ENCODE results near the gene ALKBH6.
"Not testable (repeated sequence)": the region's sequence is repeated elsewhere in the genome, so short reads cannot be mapped to it uniquely, and the experiment has no call there.

Gene ALKBH6

GRCh38 chr19:35992907-35993765 lies 20.9 kb downstream of the ALKBH6 start:
- DNase-seq, result no peak

GRCh38 chr19:35991731-35992450 lies 22.1 kb downstream of the ALKBH6 start:
- DNase-seq, result no peak

- no peak for DNase-seq
Measured at GRCh38 chr19:35990771-35991730, 23.0 kb downstream of the ALKBH6 start.

- DNase-seq, result no peak
Measured at GRCh38 chr19:35990156-35990555, 23.9 kb downstream of the ALKBH6 start.

- no peak for DNase-seq
Measured at GRCh38 chr19:35988824-35989223, 25.2 kb downstream of the ALKBH6 start.

- no peak for DNase-seq
Measured at GRCh38 chr19:35987571-35987896, 26.5 kb downstream of the ALKBH6 start.

GRCh38 chr19:35986664-35987570 lies 27.1 kb downstream of the ALKBH6 start:
- DNase-seq, result peak; percentile 25

- no peak for DNase-seq
Measured at GRCh38 chr19:35986111-35986510, 27.9 kb downstream of the ALKBH6 start.

- no peak for DNase-seq
Measured at GRCh38 chr19:35983177-35983576, 30.8 kb downstream of the ALKBH6 start.

- DNase-seq, result not testable (repeated sequence)
Measured at GRCh38 chr19:35980997-35981396, 33.0 kb downstream of the ALKBH6 start.

- DNase-seq, result no peak
Measured at GRCh38 chr19:35978832-35979365, 35.1 kb downstream of the ALKBH6 start.

GRCh38 chr19:35978271-35978670 lies 35.7 kb downstream of the ALKBH6 start:
- no peak for DNase-seq

GRCh38 chr19:35977446-35978222 lies 36.4 kb downstream of the ALKBH6 start:
- no peak for DNase-seq

- DNase-seq, result no peak
Measured at GRCh38 chr19:35975608-35976214, 38.3 kb downstream of the ALKBH6 start.

GRCh38 chr19:35973487-35973886 lies 40.5 kb downstream of the ALKBH6 start:
- DNase-seq, result no peak

- DNase-seq, result no peak
Measured at GRCh38 chr19:35966771-35967170, 47.2 kb downstream of the ALKBH6 start.

- DNase-seq, result no peak
Measured at GRCh38 chr19:35963514-35963913, 50.5 kb downstream of the ALKBH6 start.

- no peak for DNase-seq
Measured at GRCh38 chr19:35960432-35960972, 53.5 kb downstream of the ALKBH6 start.

GRCh38 chr19:35959968-35960320 lies 54.1 kb downstream of the ALKBH6 start:
- DNase-seq, result no peak
